HG03469 (cell line): ENCODE results near the gene SLC10A7.

ENCODE experiments used
- ATAC-seq: cut with Tn5 transposase; IDR thresholded peaks from one replicate; pipeline ENCODE4 v1.9.1; 2021; ENCODE audit warnings: mild to moderate bottlenecking, moderate library complexity, moderate number of reproducible peaks; ENCODE audit not compliant: unreplicated experiment

SLC10A7 gene

GRCh38 chr4:146318894-146319293 lies 202.8 kb downstream of the SLC10A7 start:
- ATAC-seq = no peak

GRCh38 chr4:146317783-146318182 lies 204.0 kb downstream of the SLC10A7 start:
- ATAC-seq = no peak

GRCh38 chr4:146315184-146315583 lies 206.6 kb downstream of the SLC10A7 start:
- no peak for ATAC-seq

GRCh38 chr4:146311238-146311970 lies 210.3 kb downstream of the SLC10A7 start:
- ATAC-seq = no peak

- peak; percentile 83 for ATAC-seq
Measured at GRCh38 chr4:146310319-146311021, 211.3 kb downstream of the SLC10A7 start.

- no peak for ATAC-seq
Measured at GRCh38 chr4:146308951-146309350, 212.8 kb downstream of the SLC10A7 start.

- no peak for ATAC-seq
Measured at GRCh38 chr4:146302822-146303221, 218.9 kb downstream of the SLC10A7 start.

- ATAC-seq = no peak
Measured at GRCh38 chr4:146299607-146300006, 222.1 kb downstream of the SLC10A7 start.

- ATAC-seq = no peak
Measured at GRCh38 chr4:146294776-146295175, 227.0 kb downstream of the SLC10A7 start.

GRCh38 chr4:146292508-146292907 lies 229.2 kb downstream of the SLC10A7 start:
- no peak for ATAC-seq

GRCh38 chr4:146291313-146291712 lies 230.4 kb downstream of the SLC10A7 start:
- no peak for ATAC-seq

GRCh38 chr4:146288193-146288592 lies 233.5 kb downstream of the SLC10A7 start:
- ATAC-seq = no peak

GRCh38 chr4:146285037-146285436 lies 236.7 kb downstream of the SLC10A7 start:
- no peak for ATAC-seq

- no peak for ATAC-seq
Measured at GRCh38 chr4:146283758-146284651, 237.7 kb downstream of the SLC10A7 start.

- no peak for ATAC-seq
Measured at GRCh38 chr4:146282657-146283056, 239.1 kb downstream of the SLC10A7 start.

- no peak for ATAC-seq
Measured at GRCh38 chr4:146278986-146279385, 242.8 kb downstream of the SLC10A7 start.

GRCh38 chr4:146275370-146275769 lies 246.4 kb downstream of the SLC10A7 start:
- no peak for ATAC-seq

- no peak for ATAC-seq
Measured at GRCh38 chr4:146274774-146275173, 247.0 kb downstream of the SLC10A7 start.

GRCh38 chr4:146273204-146273901 lies 248.4 kb downstream of the SLC10A7 start:
- peak; percentile 74 for ATAC-seq

GRCh38 chr4:146271466-146271865 lies 250.3 kb downstream of the SLC10A7 start:
- no peak for ATAC-seq

- peak; percentile 47 for ATAC-seq
Measured at GRCh38 chr4:146269228-146269653, 252.5 kb downstream of the SLC10A7 start.
